Caco-2 (cell line): Measurements from ENCODE around the gene B3GAT1. TPM values are rescaled to one million over a fixed set of nuclear protein-coding genes. Genes with fewer than 3 reads are reported as not detected.

Source experiments
- BruUV-seq: library from RNA; stranded (reverse); fragments of 400-500 nt; replicated peaks from 2 replicates; lab custom pipeline; 2021; lab: Mats Ljungman, UMichigan
- CTCF ChIA-PET: fragments of 300-600 bp; sonication (Branson Sonifier 250); formaldehyde crosslinking; loops from one replicate; lab custom pipeline; 2022; ENCODE audit warnings: antibody characterized with exemption; lab: Charles Lee
- POLR2A ChIA-PET: fragments of 300-600 bp; sonication (Branson Sonifier 250); formaldehyde crosslinking; loops from one replicate; lab custom pipeline; 2022; ENCODE audit warnings: antibody characterized with exemption; lab: Charles Lee
- DNase-seq, 2 experiments: peaks; one replicate each; pipeline versions ENCODE4 v3.0.0 to v3.0.0-alpha.2; 2020 to 2022
- H3K27me3 ChIP-seq: replicated peaks from 2 replicates; pipeline ENCODE4 v1.6.0; 2011; ENCODE audit warnings: low read length; ENCODE audit not compliant: control insufficient read depth, insufficient read depth
- H3K36me3 ChIP-seq: 2 replicates; pipeline ENCODE4 v1.5.1; 2011; ENCODE audit warnings: low read length; ENCODE audit not compliant: control insufficient read depth, insufficient read depth
- H3K4me1 ChIP-seq: fragments of 250-450 bp; sonication (Bioruptor Pico); 2 replicates; pipeline ENCODE4 v1.5.1; 2020; ENCODE audit warnings: mild to moderate bottlenecking
- H3K4me3 ChIP-seq: 2 replicates; pipeline ENCODE4 v1.5.1; 2011; ENCODE audit warnings: low read depth, mild to moderate bottlenecking, control low read depth, low read length
- H3K9me3 ChIP-seq: fragments of 250-450 bp; sonication (Bioruptor Pico); 2 replicates; pipeline ENCODE4 v1.5.1; 2020; ENCODE audit warnings: mild to moderate bottlenecking, moderate library complexity
- H3K27ac Mint-ChIP-seq: one replicate; pipeline ENCODE4 v1.8.0; 2022; ENCODE audit warnings: mixed read lengths; ENCODE audit not compliant: unreplicated experiment
- H3K27me3 Mint-ChIP-seq: one replicate; pipeline ENCODE4 v1.8.0; 2022; ENCODE audit warnings: mixed read lengths; ENCODE audit not compliant: insufficient read depth, unreplicated experiment
- H3K36me3 Mint-ChIP-seq: one replicate; pipeline ENCODE4 v1.8.0; 2022; ENCODE audit warnings: mild to moderate bottlenecking, mixed read lengths; ENCODE audit not compliant: insufficient read depth, unreplicated experiment
- H3K4me1 Mint-ChIP-seq: one replicate; pipeline ENCODE4 v1.8.0; 2022; ENCODE audit warnings: low read depth, mixed read lengths; ENCODE audit not compliant: unreplicated experiment
- H3K4me3 Mint-ChIP-seq: one replicate; pipeline ENCODE4 v1.8.0; 2022; ENCODE audit warnings: mild to moderate bottlenecking, moderate library complexity, mixed read lengths; ENCODE audit not compliant: unreplicated experiment
- H3K9me3 Mint-ChIP-seq: one replicate; pipeline ENCODE4 v1.8.0; 2022; ENCODE audit warnings: mixed read lengths; ENCODE audit not compliant: unreplicated experiment
- CTCF ChIP-seq, 2 experiments: fragments of 200-600 bp in 1 of 2; IDR thresholded peaks; 1 replicate in 1 of 2; 2 replicates in 1 of 2; pipeline versions ENCODE4 v1.5.1 to v1.8.0; 2011 to 2022; ENCODE audit warnings: antibody characterized with exemption in 1 of 2, control low read depth in 1 of 2, inconsistent platforms in 1 of 2, low read depth in 1 of 2, low read length in 1 of 2, mild to moderate bottlenecking in 1 of 2, moderate library complexity in 1 of 2; ENCODE audit not compliant: insufficient read depth in 1 of 2, severe bottlenecking in 1 of 2, unreplicated experiment in 1 of 2
- intact Hi-C: fragments of 100-400 bp; cut with micrococcal nuclease; formaldehyde crosslinking; loops from one replicate; pipeline ENCODE4 v1.10.0; 2022; ENCODE audit not compliant: unreplicated experiment
- total RNA-seq: library from RNA; stranded (reverse); gene quantifications from 2 replicates; pipeline ENCODE4 v1.2.3, GENCODE V29; 2022

The B3GAT1 gene
- total RNA-seq, 1 experiment from 2014 or later: 0.11 TPM

- CTCF ChIA-PET: interaction anchor here (1.2 kb wide), 1 partner anchor 186 kb away, joined by 5 read pairs; no protein-coding TSS in a partner anchor
- Mint-ChIP-seq H3K4me3 (no peak overlapping the region), H3K27me3 (peaks cover 3% of the 10 kb centered on the region), H3K9me3 (no peaks in the 10 kb centered on the region), H3K27ac (no peak overlapping the region), H3K36me3 (no peaks in the 10 kb centered on the region), H3K4me1 (no peaks in the 10 kb centered on the region)
- no peaks in the 10 kb centered on the region for H3K9me3 ChIP-seq
- no TSS peak for BruUV-seq
- intact Hi-C loops: loop anchor here (1.0 kb wide), 2 partner anchors 74 to 186 kb away; no protein-coding TSS in a partner anchor
- DNase-seq: peak; percentile 61 to 67
- POLR2A ChIA-PET: no interaction called here
- no peaks in the 10 kb centered on the region for H3K36me3 ChIP-seq
- H3K27me3 ChIP-seq: peaks cover 1% of the 10 kb centered on the region; the same call in 1 of the 2 replicates
- H3K4me1 ChIP-seq: no peaks in the 10 kb centered on the region
- H3K4me3 ChIP-seq: no peak overlapping the region
- peak; percentile 61 to 88 for TF ChIP-seq CTCF (IDR thresholded peaks at IDR 0.05; ENCODE audit: insufficient read depth in 1 of 2, low read depth in 1 of 2, low read length in 1 of 2, severe bottlenecking in 1 of 2, unreplicated experiment in 1 of 2)
Observed at GRCh38 chr11:134393638-134394037, 18.4 kb downstream of the B3GAT1 start.

DNA sequence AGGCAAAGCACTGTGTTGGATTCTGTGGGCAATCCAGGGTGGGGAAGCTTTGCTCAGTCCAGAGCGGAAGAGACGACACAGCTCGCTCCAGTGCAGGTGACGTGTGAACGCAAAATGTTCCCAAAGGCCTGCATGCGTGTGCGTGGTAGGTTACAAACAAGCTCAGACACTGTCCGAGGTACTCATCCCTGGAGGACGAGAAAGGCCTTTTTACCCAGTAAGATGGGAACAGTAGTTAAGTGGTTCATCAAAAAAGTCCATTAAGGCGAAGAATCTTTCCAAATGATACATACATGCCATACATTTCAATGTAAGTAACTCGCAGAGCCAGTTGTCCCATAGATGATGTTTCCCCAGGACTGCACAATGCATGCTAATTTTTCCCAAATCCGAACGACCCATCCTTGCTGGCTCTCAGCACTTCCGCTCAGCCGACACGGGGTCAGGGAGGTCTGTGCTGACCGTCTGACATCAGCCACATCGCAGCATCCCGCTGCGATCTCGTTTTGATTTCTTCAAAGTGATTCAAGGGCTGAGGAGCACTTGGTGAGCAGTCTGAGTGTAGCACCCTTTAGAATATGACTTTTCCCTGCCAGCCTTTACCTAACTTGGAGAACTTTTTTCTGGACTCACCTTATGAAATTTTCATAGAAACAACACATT lies 19.0 kb downstream of the B3GAT1 start:
- BruUV-seq: no TSS peak
- H3K4me1 ChIP-seq: no peaks in the 10 kb centered on the region
- intact Hi-C loops: loop anchor here (1.0 kb wide), 2 partner anchors 74 to 186 kb away; no protein-coding TSS in a partner anchor
- Mint-ChIP-seq H3K4me3 (no peak overlapping the region), H3K36me3 (no peaks in the 10 kb centered on the region), H3K27me3 (peaks cover 3% of the 10 kb centered on the region), H3K4me1 (no peaks in the 10 kb centered on the region), H3K9me3 (no peaks in the 10 kb centered on the region), H3K27ac (no peak overlapping the region)
- ChIA-PET CTCF (interaction anchor here (1.2 kb wide), 1 partner anchor 9 kb away, joined by 7 read pairs; no protein-coding TSS in a partner anchor), POLR2A (no interaction called here)
- H3K27me3 ChIP-seq: peaks cover 1% of the 10 kb centered on the region; the same call in 1 of the 2 replicates
- H3K4me3 ChIP-seq: no peak overlapping the region
- H3K36me3 ChIP-seq: no peaks in the 10 kb centered on the region
- no peaks in the 10 kb centered on the region for H3K9me3 ChIP-seq
- DNase-seq: no peak
- TF ChIP-seq CTCF (IDR thresholded peaks at IDR 0.05; ENCODE audit: insufficient read depth in 1 of 2, low read depth in 1 of 2, low read length in 1 of 2, severe bottlenecking in 1 of 2, unreplicated experiment in 1 of 2): no peak

DNA sequence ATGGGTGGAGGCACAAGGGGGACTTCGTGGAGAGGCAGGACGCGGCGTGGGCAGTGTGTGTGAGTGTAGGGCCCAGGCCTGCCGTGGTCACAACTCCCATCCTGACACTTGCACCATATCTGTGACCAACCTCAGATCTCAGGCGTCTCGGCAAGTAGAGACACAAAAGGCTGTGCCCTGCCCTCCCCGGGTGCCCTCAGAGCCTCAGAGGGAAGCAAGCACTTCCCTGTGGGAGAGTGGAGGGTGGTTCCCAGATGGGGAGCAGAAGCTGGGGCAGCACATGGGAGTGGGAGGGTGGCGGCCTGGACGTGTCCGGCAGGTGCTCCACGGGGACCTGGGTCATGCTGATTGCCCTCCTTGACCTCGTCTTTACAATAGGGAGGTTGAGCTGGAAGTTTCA lies 20.4 kb downstream of the B3GAT1 start:
- DNase-seq: no peak
- ChIA-PET CTCF (no interaction called here), POLR2A (no interaction called here)
- no peaks in the 10 kb centered on the region for H3K4me1 ChIP-seq
- no peaks in the 10 kb centered on the region for H3K36me3 ChIP-seq
- H3K9me3 ChIP-seq: no peaks in the 10 kb centered on the region
- intact Hi-C loops: no loop called here
- Mint-ChIP-seq H3K27me3 (peaks cover 10% of the 10 kb centered on the region), H3K9me3 (no peaks in the 10 kb centered on the region), H3K4me1 (no peaks in the 10 kb centered on the region), H3K4me3 (no peak overlapping the region), H3K27ac (no peak overlapping the region), H3K36me3 (no peaks in the 10 kb centered on the region)
- no TSS peak for BruUV-seq
- no peak for TF ChIP-seq CTCF (IDR thresholded peaks at IDR 0.05; ENCODE audit: insufficient read depth in 1 of 2, low read depth in 1 of 2, low read length in 1 of 2, severe bottlenecking in 1 of 2, unreplicated experiment in 1 of 2)
- no peak overlapping the region for H3K4me3 ChIP-seq
- H3K27me3 ChIP-seq: peaks cover 1% of the 10 kb centered on the region; the same call in 1 of the 2 replicates
